Esophagus muscularis mucosa (tissue), 4 donors: ENCODE measurements around the gene UBLCP1. TPM values are rescaled to one million over a fixed set of nuclear protein-coding genes. Genes with fewer than 3 reads are reported as not detected.

ENCODE experiments used
- DNase-seq: peaks from one replicate; pipeline ENCODE4 v3.0.0-alpha.2; 2017; ENCODE audit errors: extremely low spot score
- H3K27ac ChIP-seq, 4 donors: fragments of 200-600 bp; sonication (generic); replicated peaks in 1 of 4; 1 replicate in 3 of 4; 2 replicates in 1 of 4; pipeline ENCODE4 v1.5.1; 2016 to 2019; ENCODE audit warnings: mild to moderate bottlenecking in 1 of 4
- H3K27me3 ChIP-seq, 4 donors: fragments of 200-600 bp; sonication (generic); one replicate each; pipeline versions ENCODE4 v1.5.1 to v1.6.0; 2016 to 2019
- H3K36me3 ChIP-seq, 4 donors: fragments of 200-600 bp; sonication (generic); one replicate each; pipeline ENCODE4 v1.5.1; 2016 to 2019
- H3K4me1 ChIP-seq, 4 donors: fragments of 200-600 bp; sonication (generic); one replicate each; pipeline ENCODE4 v1.5.1; 2016 to 2019
- H3K4me3 ChIP-seq, 4 donors: fragments of 200-600 bp; sonication (generic); 1 replicate in 2 of 4; 2 replicates in 2 of 4; pipeline ENCODE4 v1.5.1; 2016 to 2019; ENCODE audit warnings: mild to moderate bottlenecking in 4 of 4, moderate library complexity in 1 of 4
- H3K9me3 ChIP-seq, 4 donors: fragments of 200-600 bp; sonication (generic); 1 replicate in 3 of 4; 2 replicates in 1 of 4; pipeline ENCODE4 v1.5.1; 2016 to 2019
- CTCF ChIP-seq, 3 experiments: fragments of 200-600 bp in 2 of 3; fragments of 450-650 bp in 1 of 3; sonication (generic) in 2 of 3; IDR thresholded peaks; one replicate each; pipeline ENCODE4 v1.5.1; 2017 to 2019; ENCODE audit warnings: antibody characterized with exemption in 3 of 3, mild to moderate bottlenecking in 2 of 3, moderate library complexity in 1 of 3
- EP300 ChIP-seq: sonication (generic); formaldehyde crosslinking; IDR thresholded peaks from one replicate; pipeline ENCODE4 v1.6.1; 2017; ENCODE audit warnings: antibody characterized with exemption
- POLR2A ChIP-seq: fragments of 450-650 bp; IDR thresholded peaks from one replicate; pipeline ENCODE4 v1.6.1; 2017; ENCODE audit warnings: antibody characterized with exemption, moderate library complexity, mild to moderate bottlenecking, low read depth
- POLR2AphosphoS5 ChIP-seq, 2 donors: sonication (generic); formaldehyde crosslinking; IDR thresholded peaks; one replicate each; pipeline ENCODE4 v1.6.1; 2017; ENCODE audit warnings: antibody characterized with exemption in 2 of 2
- WGBS: methylation state at CpG from one replicate; pipeline ENCODE4 v1.1.5; 2018; 5-methylcytosine and 5-hydroxymethylcytosine counted together
- intact Hi-C: fragments of 100-400 bp; cut with DNase I; formaldehyde crosslinking; loops from one replicate; pipeline ENCODE4 v1.15.1; 2023
- total RNA-seq, 4 donors: library from RNA; depleted of rRNA; stranded (reverse); fragments of >200 nt; gene quantifications; one replicate each; pipeline versions ENCODE4 v1.1.0 to v1.2.1, GENCODE V29; 2016

Gene UBLCP1
- total RNA-seq, 4 donors from 2014 or later = 17.5 to 22.8 (median 21.1) TPM

DNA sequence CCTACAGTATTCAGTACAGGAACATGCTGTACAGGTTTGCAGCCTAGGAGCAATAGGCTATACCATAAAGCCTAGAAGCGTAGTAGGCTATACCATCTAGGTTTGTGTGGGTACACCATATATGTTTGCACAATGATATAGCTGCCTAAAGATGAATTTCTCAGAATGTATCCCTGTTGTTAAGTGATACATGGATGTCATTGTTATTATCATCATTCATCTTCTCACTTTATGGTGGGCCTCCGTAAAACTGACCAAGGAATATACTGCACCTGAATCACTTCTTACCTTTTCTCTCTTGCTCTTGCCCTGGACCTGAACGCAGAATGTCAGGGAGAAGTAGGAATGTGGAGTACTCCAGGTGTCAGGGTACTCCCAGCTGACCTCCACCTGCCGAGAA, 55.4 kb downstream of the UBLCP1 start:
- Histone ChIP-seq H3K27ac (no peak overlapping the region), H3K27me3 (peaks cover 0 to 13% (median 0%) of the 10 kb centered on the region in 4 donors), H3K4me3 (no peak overlapping the region), H3K36me3 (no peaks in the 10 kb centered on the region), H3K9me3 (no peaks in the 10 kb centered on the region), H3K4me1 (no peaks in the 10 kb centered on the region)
- DNase-seq = no peak
- TF ChIP-seq CTCF (IDR thresholded peaks at IDR 0.05) (no peak), EP300 (no peak), POLR2A (no peak), POLR2AphosphoS5 (IDR thresholded peaks at IDR 0.05) (no peak)
- WGBS = 72% methylated on average over 4 of the region's 4 CpGs
- intact Hi-C loops = no loop called here

- DNase-seq = no peak
- intact Hi-C loops = no loop called here
- H3K4me1 ChIP-seq = no peaks in the 10 kb centered on the region
- 67% methylated on average over 3 of the region's 3 CpGs for WGBS
- no peak overlapping the region for H3K27ac ChIP-seq
- peaks cover 0 to 7% (median 0%) of the 10 kb centered on the region in 4 donors for H3K27me3 ChIP-seq
- no peak overlapping the region for H3K4me3 ChIP-seq
- H3K36me3 ChIP-seq = no peaks in the 10 kb centered on the region
- TF ChIP-seq CTCF (IDR thresholded peaks at IDR 0.05) = no peak
- H3K9me3 ChIP-seq = no peaks in the 10 kb centered on the region
These were observed 56.3 kb downstream of the UBLCP1 start for GRCh38 chr5:159319363-159319762.

DNA sequence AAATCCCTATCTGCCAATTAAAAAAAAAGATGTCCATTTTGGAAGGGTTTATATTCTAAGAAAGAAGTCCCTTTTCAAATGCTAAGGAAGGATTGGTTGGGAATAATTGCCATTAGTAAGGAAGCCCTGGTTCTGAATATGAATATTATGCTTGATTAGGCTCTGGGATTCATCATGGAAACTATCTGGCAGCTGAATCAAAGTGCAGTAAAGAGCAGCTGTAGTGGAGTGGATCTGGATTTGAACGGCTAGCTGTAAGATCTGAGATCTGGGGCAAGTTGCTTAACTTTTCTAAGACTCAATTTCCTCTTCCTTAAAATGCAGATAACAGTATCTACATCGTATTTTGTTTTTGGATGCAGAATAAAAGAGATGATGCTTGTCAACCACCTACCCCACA, 56.7 kb downstream of the UBLCP1 start:
- DNase-seq = no peak
- TF ChIP-seq EP300 (no peak), POLR2A (no peak), POLR2AphosphoS5 (IDR thresholded peaks at IDR 0.05) (no peak), CTCF (IDR thresholded peaks at IDR 0.05) (no peak)
- peaks cover 0 to 4% (median 0%) of the 10 kb centered on the region in 4 donors for H3K27me3 ChIP-seq
- intact Hi-C loops = no loop called here
- no peaks in the 10 kb centered on the region for H3K4me1 ChIP-seq
- H3K27ac ChIP-seq = no peak overlapping the region
- no peaks in the 10 kb centered on the region for H3K36me3 ChIP-seq
- no peak overlapping the region for H3K4me3 ChIP-seq
- H3K9me3 ChIP-seq = no peaks in the 10 kb centered on the region
- WGBS = 58% methylated on average over 2 of the region's 2 CpGs

GRCh38 chr5:159322180-159322579, 59.1 kb downstream of the UBLCP1 start:
- no peak for DNase-seq
- Histone ChIP-seq H3K4me1 (no peaks in the 10 kb centered on the region), H3K9me3 (no peaks in the 10 kb centered on the region), H3K4me3 (no peak overlapping the region), H3K36me3 (no peaks in the 10 kb centered on the region), H3K27me3 (no peaks in the 10 kb centered on the region), H3K27ac (no peak overlapping the region)
- 93% methylated on average over 6 of the region's 6 CpGs for WGBS
- intact Hi-C loops = no loop called here
- TF ChIP-seq POLR2AphosphoS5 (IDR thresholded peaks at IDR 0.05) (no peak), POLR2A (no peak), EP300 (no peak), CTCF (IDR thresholded peaks at IDR 0.05) (no peak)

DNA sequence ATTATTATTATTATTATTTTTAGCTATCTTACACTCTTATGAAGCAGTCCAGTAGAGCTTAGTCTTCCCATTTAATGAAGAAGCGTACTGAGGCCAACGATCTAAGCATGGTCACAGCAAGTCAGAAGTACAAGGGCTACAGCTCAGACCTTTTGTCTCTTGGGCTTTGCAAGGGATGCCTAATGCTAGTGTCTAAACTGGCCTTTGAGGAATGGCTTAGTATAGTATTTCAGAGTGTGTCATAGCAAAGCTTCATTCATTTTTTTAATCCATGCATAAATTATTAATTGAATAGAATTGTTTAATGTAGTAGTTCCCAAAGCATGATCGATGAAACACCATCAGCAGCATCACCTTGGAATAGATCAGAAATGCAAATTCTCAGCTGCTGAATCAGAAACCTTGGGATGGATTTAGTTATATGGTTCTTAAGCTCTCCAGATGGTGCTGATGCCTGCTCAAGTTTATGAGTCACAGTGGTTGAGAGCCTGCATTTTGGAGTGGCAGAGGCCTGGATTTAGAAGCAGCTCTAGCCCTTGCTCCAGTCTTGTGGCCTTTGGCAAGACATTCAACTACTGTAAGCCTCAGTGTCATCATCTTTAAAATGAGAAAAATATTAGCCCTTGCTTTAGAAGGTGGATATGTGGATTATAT, 61.1 kb downstream of the UBLCP1 start:
- WGBS = 89% methylated on average over 3 of the region's 3 CpGs
- TF ChIP-seq EP300 (no peak), POLR2AphosphoS5 (IDR thresholded peaks at IDR 0.05) (no peak), CTCF (IDR thresholded peaks at IDR 0.05) (no peak), POLR2A (no peak)
- Histone ChIP-seq H3K4me1 (no peaks in the 10 kb centered on the region), H3K36me3 (no peaks in the 10 kb centered on the region), H3K27me3 (peaks cover 0 to 19% (median 0%) of the 10 kb centered on the region in 4 donors), H3K9me3 (no peaks in the 10 kb centered on the region), H3K4me3 (no peak overlapping the region), H3K27ac (no peak overlapping the region)
- intact Hi-C loops = no loop called here
- no peak for DNase-seq
